GM19395 (cell line): ENCODE results near the gene KCNC2.

Experiments
- ATAC-seq: cut with Tn5 transposase; IDR thresholded peaks from one replicate; pipeline ENCODE4 v1.9.1; 2021; ENCODE audit warnings: mild to moderate bottlenecking, moderate library complexity; ENCODE audit not compliant: unreplicated experiment

Gene KCNC2

GRCh38 chr12:75065482-75065881 lies 144.2 kb downstream of the KCNC2 start:
- ATAC-seq: no peak

DNA sequence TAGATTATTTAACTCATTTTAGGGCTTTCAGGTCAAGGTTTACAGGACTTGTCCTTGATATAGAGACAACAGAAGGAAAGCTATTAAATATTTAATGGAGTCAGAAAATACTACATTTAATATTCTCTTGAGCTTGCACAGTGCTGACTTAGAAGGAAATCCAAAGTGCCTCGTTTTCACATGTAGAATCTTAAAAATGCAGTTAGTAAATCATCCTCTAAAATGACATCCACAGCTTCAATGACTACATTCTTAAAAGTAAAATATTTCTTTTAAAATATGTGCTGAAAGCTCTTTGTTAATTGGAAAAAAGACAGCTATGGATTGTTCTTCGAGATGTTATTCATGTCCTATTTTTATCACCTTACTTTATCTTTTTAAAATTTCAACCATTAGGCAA lies 146.9 kb downstream of the KCNC2 start:
- no peak for ATAC-seq

DNA sequence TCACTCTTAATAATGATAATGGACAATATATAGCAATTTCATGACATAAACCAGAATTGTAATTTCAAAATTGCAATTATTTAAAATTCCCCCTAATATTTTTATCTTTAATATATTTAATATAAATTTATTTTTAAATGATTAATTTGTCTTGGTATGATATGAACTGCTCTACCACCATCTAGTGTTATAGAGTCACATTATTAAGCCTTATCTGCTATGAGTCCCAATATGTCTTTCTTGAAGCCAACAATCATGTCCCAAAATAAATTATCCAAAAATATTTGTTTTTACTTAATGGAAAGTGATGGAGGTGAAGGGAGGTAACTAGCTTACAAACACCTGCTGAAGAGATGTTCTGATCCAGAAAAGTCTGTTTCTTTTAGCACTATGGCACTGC lies 151.4 kb downstream of the KCNC2 start:
- no peak for ATAC-seq

DNA sequence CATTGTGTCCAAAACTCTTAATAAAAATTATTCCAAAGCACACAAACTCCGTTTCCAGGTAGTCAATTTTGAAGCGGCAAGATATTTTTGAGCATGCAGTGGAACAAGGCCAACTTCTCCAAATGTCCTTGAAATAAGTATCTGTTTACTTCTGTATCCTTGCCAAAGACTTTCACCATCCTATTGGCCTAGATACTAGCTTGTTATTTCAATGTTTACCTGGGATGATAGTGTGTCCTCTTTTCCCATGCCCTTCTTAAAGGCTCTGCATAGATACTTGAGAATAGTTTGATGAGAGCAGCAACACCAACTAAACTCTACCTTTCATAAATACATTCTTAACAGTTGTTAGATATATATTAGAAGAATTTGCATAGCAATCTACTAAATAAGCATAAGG lies 160.9 kb downstream of the KCNC2 start:
- ATAC-seq: no peak

GRCh38 chr12:75047885-75048525 lies 161.6 kb downstream of the KCNC2 start:
- ATAC-seq: no peak

DNA sequence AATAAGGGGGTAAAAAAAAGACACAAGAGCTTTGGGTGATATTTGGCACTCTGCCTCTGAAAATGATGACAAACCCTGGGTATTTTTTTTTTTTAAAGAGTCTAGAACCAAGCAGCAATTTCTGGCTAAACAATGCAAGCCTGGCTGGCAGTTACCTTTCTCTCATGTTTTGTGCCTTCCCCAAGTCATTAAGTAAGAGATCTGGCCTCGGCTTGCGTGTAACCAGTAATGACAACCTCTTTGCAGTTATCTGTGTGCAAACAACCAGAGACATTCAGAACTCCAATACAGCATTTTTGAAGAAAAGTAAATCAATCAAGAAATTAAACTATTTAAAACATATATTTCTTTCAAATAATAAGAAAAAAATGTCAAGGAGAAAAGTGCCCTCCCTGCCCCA lies 167.5 kb downstream of the KCNC2 start:
- ATAC-seq: no peak

DNA sequence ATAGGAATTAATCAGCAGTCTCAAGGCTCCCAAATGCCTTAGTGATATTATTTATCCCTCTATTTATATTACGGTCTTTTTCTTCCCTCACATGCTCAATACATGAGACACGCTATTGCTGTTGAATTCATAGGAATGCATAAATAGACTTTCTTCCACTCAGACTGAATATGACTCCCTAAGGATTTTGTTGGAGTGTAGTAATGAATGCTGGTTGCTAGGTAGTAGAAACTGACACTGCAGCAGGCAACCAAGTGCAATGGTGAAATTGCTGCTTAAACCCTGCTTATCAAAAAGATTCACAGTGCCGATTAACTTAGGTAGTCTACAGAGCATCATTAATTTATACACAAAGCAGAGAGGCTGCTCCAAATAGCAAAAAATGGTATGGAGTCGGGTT lies 168.2 kb downstream of the KCNC2 start:
- no peak for ATAC-seq

GRCh38 chr12:75020068-75020557 lies 189.5 kb downstream of the KCNC2 start:
- ATAC-seq: no peak

DNA sequence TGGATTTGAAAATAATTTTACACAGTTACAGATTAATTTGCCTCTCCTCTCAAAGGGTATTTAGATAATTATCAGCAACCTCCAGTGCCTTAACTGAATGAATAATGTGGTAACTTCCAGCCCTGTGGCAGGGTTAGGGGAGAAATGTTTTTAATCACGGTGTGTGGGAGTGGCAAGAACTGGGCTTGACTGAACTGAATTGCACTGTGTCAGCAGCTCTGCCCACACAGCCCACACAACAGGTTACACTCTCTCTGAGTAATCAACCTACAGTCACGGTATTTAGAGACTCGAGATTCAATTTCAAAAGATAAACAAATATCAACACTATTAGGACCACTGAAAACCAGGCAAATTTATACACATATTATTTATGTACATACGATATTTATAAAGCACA lies 198.5 kb downstream of the KCNC2 start:
- no peak for ATAC-seq

DNA sequence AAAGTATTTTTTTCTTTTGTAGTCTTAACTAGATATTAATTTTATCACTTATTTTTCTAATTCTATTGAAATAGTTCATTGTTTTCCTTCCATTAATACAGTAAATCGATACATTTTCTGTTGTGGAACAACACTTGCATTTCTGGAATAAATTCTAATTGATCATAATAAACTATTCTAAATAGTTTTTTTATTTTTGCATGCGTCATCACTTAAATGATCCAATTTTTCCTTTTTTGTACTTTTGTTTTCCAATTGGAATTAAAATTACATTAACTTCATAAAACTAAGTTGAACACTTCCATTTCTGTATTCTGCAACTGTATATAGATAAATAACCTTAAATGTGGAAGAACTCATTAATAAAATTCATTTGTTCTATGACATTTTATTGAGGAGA lies 202.5 kb downstream of the KCNC2 start:
- no peak for ATAC-seq

DNA sequence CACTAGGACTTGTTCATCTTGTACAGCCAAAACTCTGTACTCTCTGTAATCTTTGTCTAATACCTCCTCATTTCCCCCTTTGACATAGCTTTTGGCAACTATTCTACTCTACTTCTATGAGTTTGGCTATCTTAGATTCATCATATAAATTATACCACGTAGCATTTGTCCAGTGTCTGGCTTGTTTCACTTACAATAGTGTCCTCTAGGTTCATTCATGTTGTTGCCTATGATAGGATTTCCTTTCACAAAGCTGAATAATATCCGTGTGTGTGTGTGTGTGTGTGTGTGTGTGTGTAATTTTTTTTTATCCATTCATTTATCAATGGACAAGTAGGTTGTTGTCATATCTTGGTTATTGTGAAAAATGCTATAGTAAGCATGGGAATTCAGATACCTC lies 209.5 kb downstream of the KCNC2 start:
- ATAC-seq: no peak

DNA sequence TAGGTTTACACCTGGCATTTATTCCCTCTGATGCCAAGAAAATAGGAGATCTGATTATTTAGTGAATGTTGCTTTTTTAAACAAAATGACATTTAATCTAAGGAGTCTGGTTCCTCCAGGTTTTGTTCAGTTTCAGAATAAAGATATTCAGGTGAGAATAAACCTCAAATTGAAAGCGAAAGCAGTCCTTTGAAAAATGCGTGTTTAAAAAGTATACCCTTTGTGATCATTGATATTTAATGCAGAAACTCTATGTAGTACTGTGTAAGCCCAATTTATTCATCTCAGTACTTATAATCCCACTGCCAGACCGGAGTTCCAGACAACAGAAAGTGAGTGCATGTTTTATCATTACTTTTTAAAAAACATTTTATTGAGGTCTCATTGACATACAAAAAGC lies 210.2 kb downstream of the KCNC2 start:
- no peak for ATAC-seq
